BLaER1 (cell line): ENCODE results near the gene FOXQ1.
"Not testable (repeated sequence)": the region's sequence is repeated elsewhere in the genome, so short reads cannot be mapped to it uniquely, and the experiment has no call there.

Source experiments
- H3K27ac ChIP-seq: shearing (Covaris generic); formaldehyde crosslinking; 2 replicates; pipeline ENCODE4 v1.8.1; 2022
- H3K27me3 ChIP-seq: shearing (Covaris generic); formaldehyde crosslinking; 2 replicates; pipeline ENCODE4 v1.8.1; 2022
- H3K36me3 ChIP-seq: shearing (Covaris generic); formaldehyde crosslinking; 2 replicates; pipeline ENCODE4 v1.8.1; 2022
- H3K4me1 ChIP-seq: shearing (Covaris generic); formaldehyde crosslinking; 2 replicates; pipeline ENCODE4 v1.8.1; 2022
- H3K4me2 ChIP-seq: shearing (Covaris generic); formaldehyde crosslinking; 2 replicates; pipeline ENCODE4 v1.8.1; 2022
- H3K4me3 ChIP-seq: shearing (Covaris generic); formaldehyde crosslinking; 2 replicates; pipeline ENCODE4 v1.8.1; 2022
- H3K9ac ChIP-seq: shearing (Covaris generic); formaldehyde crosslinking; 2 replicates; pipeline ENCODE4 v1.8.1; 2022
- H3K9me3 ChIP-seq: shearing (Covaris generic); formaldehyde crosslinking; 2 replicates; pipeline ENCODE4 v1.8.1; 2022
- H4K20me1 ChIP-seq: shearing (Covaris generic); formaldehyde crosslinking; 2 replicates; pipeline ENCODE4 v1.8.1; 2022
- Cebpa-rat ChIP-seq: shearing (Covaris generic); IDR thresholded peaks from 2 replicates; pipeline ENCODE4 v1.8.1; 2022

FOXQ1 gene

GRCh38 chr6:1312473-1313367 is 822 bp downstream of the FOXQ1 start:
- Histone ChIP-seq H3K4me1 (peaks cover 9% of the 10 kb centered on the region; the same call in 1 of the 2 replicates), H3K27me3 (peaks cover 90% of the 10 kb centered on the region), H3K9ac (no peak overlapping the region), H3K4me2 (peak overlapping the region; percentile 55; the same call in 1 of the 2 replicates), H4K20me1 (peaks cover 46% of the 10 kb centered on the region), H3K4me3 (0 out of 2 replicates have a peak overlapping the region, but pooled peaks have one; percentile 48), H3K27ac (no peak overlapping the region), H3K9me3 (peaks cover 54% of the 10 kb centered on the region), H3K36me3 (no peaks in the 10 kb centered on the region)
- no peak for TF ChIP-seq Cebpa-rat

- Histone ChIP-seq H3K4me2 (no peak overlapping the region), H3K27me3 (peaks cover 84% of the 10 kb centered on the region), H3K4me1 (peaks cover 9% of the 10 kb centered on the region; the same call in 1 of the 2 replicates), H3K9me3 (peaks cover 56% of the 10 kb centered on the region), H4K20me1 (peaks cover 46% of the 10 kb centered on the region), H3K4me3 (no peak overlapping the region), H3K27ac (no peak overlapping the region), H3K36me3 (no peaks in the 10 kb centered on the region), H3K9ac (no peak overlapping the region)
- no peak for TF ChIP-seq Cebpa-rat
Measured at GRCh38 chr6:1313384-1313766, 1.5 kb downstream of the FOXQ1 start.

GRCh38 chr6:1313767-1314503 is 2.0 kb downstream of the FOXQ1 start:
- no peak overlapping the region for H3K9ac ChIP-seq
- H3K4me3 ChIP-seq, result no peak overlapping the region
- H3K27me3 ChIP-seq, result peaks cover 78% of the 10 kb centered on the region
- no peaks in the 10 kb centered on the region for H3K36me3 ChIP-seq
- TF ChIP-seq Cebpa-rat, result no peak
- H3K4me1 ChIP-seq, result peaks cover 9% of the 10 kb centered on the region; the same call in 1 of the 2 replicates
- H3K27ac ChIP-seq, result no peak overlapping the region
- H4K20me1 ChIP-seq, result peaks cover 46% of the 10 kb centered on the region
- peaks cover 56% of the 10 kb centered on the region for H3K9me3 ChIP-seq
- no peak overlapping the region for H3K4me2 ChIP-seq

GRCh38 chr6:1314617-1315016 is 2.7 kb downstream of the FOXQ1 start:
- peaks cover 53% of the 10 kb centered on the region for H3K9me3 ChIP-seq
- no peak overlapping the region for H3K4me2 ChIP-seq
- peaks cover 71% of the 10 kb centered on the region for H3K27me3 ChIP-seq
- H3K36me3 ChIP-seq, result no peaks in the 10 kb centered on the region
- H3K27ac ChIP-seq, result no peak overlapping the region
- no peak overlapping the region for H3K4me3 ChIP-seq
- no peak overlapping the region for H3K9ac ChIP-seq
- peaks cover 9% of the 10 kb centered on the region; the same call in 1 of the 2 replicates for H3K4me1 ChIP-seq
- H4K20me1 ChIP-seq, result peaks cover 46% of the 10 kb centered on the region
- TF ChIP-seq Cebpa-rat, result no peak

- Histone ChIP-seq H3K4me1 (peaks cover 9% of the 10 kb centered on the region; the same call in 1 of the 2 replicates), H3K4me3 (no peak overlapping the region), H3K4me2 (no peak overlapping the region), H3K9me3 (peaks cover 49% of the 10 kb centered on the region), H3K27me3 (peaks cover 66% of the 10 kb centered on the region), H3K9ac (no peak overlapping the region), H3K36me3 (no peaks in the 10 kb centered on the region), H4K20me1 (peaks cover 43% of the 10 kb centered on the region), H3K27ac (no peak overlapping the region)
- no peak for TF ChIP-seq Cebpa-rat
Measured at GRCh38 chr6:1315201-1315559, 3.3 kb downstream of the FOXQ1 start.

GRCh38 chr6:1315560-1316386 is 3.9 kb downstream of the FOXQ1 start:
- Histone ChIP-seq H3K9me3 (peaks cover 44% of the 10 kb centered on the region), H3K9ac (no peak overlapping the region), H3K27ac (no peak overlapping the region), H3K4me1 (peaks cover 9% of the 10 kb centered on the region; the same call in 1 of the 2 replicates), H3K4me2 (peak overlapping the region; percentile 84), H3K4me3 (peak overlapping the region; percentile 59; the same call in 1 of the 2 replicates), H3K36me3 (no peaks in the 10 kb centered on the region), H4K20me1 (peaks cover 37% of the 10 kb centered on the region), H3K27me3 (peaks cover 60% of the 10 kb centered on the region)
- TF ChIP-seq Cebpa-rat, result no peak

- Histone ChIP-seq H3K9ac (no peak overlapping the region), H4K20me1 (peaks cover 30% of the 10 kb centered on the region), H3K27me3 (peaks cover 52% of the 10 kb centered on the region), H3K4me3 (peak overlapping the region; percentile 59), H3K27ac (no peak overlapping the region), H3K4me2 (peak overlapping the region; percentile 84), H3K36me3 (no peaks in the 10 kb centered on the region), H3K4me1 (peaks cover 7% of the 10 kb centered on the region; the same call in 1 of the 2 replicates), H3K9me3 (peaks cover 37% of the 10 kb centered on the region)
- no peak for TF ChIP-seq Cebpa-rat
Measured at GRCh38 chr6:1316489-1316971, 4.6 kb downstream of the FOXQ1 start.

GRCh38 chr6:1317302-1317815 is 5.5 kb downstream of the FOXQ1 start:
- no peaks in the 10 kb centered on the region for H3K4me1 ChIP-seq
- H3K4me2 ChIP-seq, result no peak overlapping the region
- peaks cover 28% of the 10 kb centered on the region for H3K9me3 ChIP-seq
- H3K27me3 ChIP-seq, result peaks cover 44% of the 10 kb centered on the region
- peaks cover 21% of the 10 kb centered on the region for H4K20me1 ChIP-seq
- no peak overlapping the region for H3K27ac ChIP-seq
- no peak for TF ChIP-seq Cebpa-rat
- H3K4me3 ChIP-seq, result no peak overlapping the region
- no peaks in the 10 kb centered on the region for H3K36me3 ChIP-seq
- no peak overlapping the region for H3K9ac ChIP-seq

GRCh38 chr6:1318036-1318435 is 6.1 kb downstream of the FOXQ1 start:
- TF ChIP-seq Cebpa-rat, result no peak
- Histone ChIP-seq H3K27me3 (peaks cover 41% of the 10 kb centered on the region), H3K36me3 (no peaks in the 10 kb centered on the region), H3K4me2 (no peak overlapping the region), H4K20me1 (peaks cover 15% of the 10 kb centered on the region; the same call in 1 of the 2 replicates), H3K4me3 (no peak overlapping the region), H3K27ac (no peak overlapping the region), H3K9ac (no peak overlapping the region), H3K9me3 (peaks cover 22% of the 10 kb centered on the region), H3K4me1 (no peaks in the 10 kb centered on the region)

- peaks cover 16% of the 10 kb centered on the region for H3K9me3 ChIP-seq
- not testable (repeated sequence) for H3K4me3 ChIP-seq, H3K36me3 ChIP-seq, H3K27ac ChIP-seq, H3K4me2 ChIP-seq, H3K4me1 ChIP-seq, H3K9ac ChIP-seq
- peaks cover 38% of the 10 kb centered on the region for H3K27me3 ChIP-seq
- H4K20me1 ChIP-seq, result peaks cover 14% of the 10 kb centered on the region; the same call in 1 of the 2 replicates
Measured at GRCh38 chr6:1318584-1318983, 6.7 kb downstream of the FOXQ1 start.
